MM.1S (cell line): ENCODE data around the gene ADAMTS17.

ENCODE experiments used
- DNase-seq: peaks from one replicate; pipeline ENCODE4 v3.0.0-alpha.2; 2015
- H2AFZ ChIP-seq: fragments of 300-600 bp; sonication (generic); 2 replicates; pipeline ENCODE4 v1.6.0; 2016; ENCODE audit warnings: antibody characterized with exemption, low read length
- H3F3A ChIP-seq: fragments of 300-600 bp; sonication (generic); 2 replicates; pipeline ENCODE4 v1.6.1; 2016; ENCODE audit warnings: mild to moderate bottlenecking, antibody characterized with exemption, low read length, moderate library complexity, mixed read lengths; ENCODE audit not compliant: insufficient read depth
- H3K27ac ChIP-seq: fragments of 300-600 bp; sonication (generic); 2 replicates; pipeline ENCODE4 v1.5.1; 2016; ENCODE audit warnings: mild to moderate bottlenecking, low read length
- H3K27me3 ChIP-seq: fragments of 300-600 bp; sonication (generic); replicated peaks from 2 replicates; pipeline ENCODE4 v1.6.0; 2016; ENCODE audit warnings: low read length; ENCODE audit not compliant: insufficient read depth
- H3K36me3 ChIP-seq: fragments of 300-600 bp; sonication (generic); replicated peaks from 2 replicates; pipeline ENCODE4 v1.6.1; 2016; ENCODE audit warnings: mild to moderate bottlenecking, low read length, mixed read lengths; ENCODE audit not compliant: insufficient read depth
- H3K4me1 ChIP-seq: fragments of 300-600 bp; sonication (generic); 2 replicates; pipeline ENCODE4 v1.6.1; 2016; ENCODE audit warnings: low read length, mixed read lengths
- H3K4me2 ChIP-seq: fragments of 300-600 bp; sonication (generic); 2 replicates; pipeline ENCODE4 v1.6.0; 2016; ENCODE audit warnings: low read depth, low read length
- H3K4me3 ChIP-seq: fragments of 300-600 bp; sonication (generic); 2 replicates; pipeline ENCODE4 v1.5.1; 2016; ENCODE audit warnings: low read length, mixed read lengths
- H3K79me2 ChIP-seq: fragments of 300-600 bp; sonication (generic); 2 replicates; pipeline ENCODE4 v1.6.1; 2016; ENCODE audit warnings: mixed run types, low read length, mixed read lengths
- H3K9ac ChIP-seq: fragments of 300-600 bp; sonication (generic); 2 replicates; pipeline ENCODE4 v1.6.1; 2016; ENCODE audit warnings: low read length, mixed read lengths
- H3K9me2 ChIP-seq: fragments of 300-600 bp; sonication (generic); replicated peaks from 2 replicates; pipeline ENCODE4 v1.6.1; 2016; ENCODE audit warnings: mild to moderate bottlenecking, low read length, mixed read lengths; ENCODE audit not compliant: insufficient read depth
- H3K9me3 ChIP-seq: fragments of 300-600 bp; sonication (generic); replicated peaks from 2 replicates; pipeline ENCODE4 v1.6.1; 2016; ENCODE audit warnings: mild to moderate bottlenecking, low read length, mixed read lengths; ENCODE audit not compliant: insufficient read depth
- H4K20me1 ChIP-seq: fragments of 300-600 bp; sonication (generic); 2 replicates; pipeline ENCODE4 v1.6.1; 2016; ENCODE audit warnings: mild to moderate bottlenecking, low read length, moderate library complexity, mixed read lengths; ENCODE audit not compliant: insufficient read depth
- CTCF ChIP-seq: fragments of 300-600 bp; sonication (generic); IDR thresholded peaks from 2 replicates; pipeline ENCODE4 v1.5.1; 2016; ENCODE audit warnings: antibody characterized with exemption, low read length, mixed read lengths
- EZH2 ChIP-seq: fragments of 300-600 bp; sonication (generic); optimal IDR thresholded peaks from 2 replicates; pipeline ENCODE3; 2017; ENCODE audit warnings: low read depth, mild to moderate bottlenecking, antibody characterized with exemption, low read length, mixed read lengths
- EZH2phosphoT487 ChIP-seq: fragments of 300-600 bp; sonication (generic); IDR thresholded peaks from 2 replicates; pipeline ENCODE4 v1.6.1; 2018; ENCODE audit warnings: antibody characterized with exemption, low read length

The ADAMTS17 gene

GRCh38 chr15:100310513-100311153, 31.1 kb downstream of the ADAMTS17 start:
- H3K79me2 ChIP-seq: no peaks in the 10 kb centered on the region

GRCh38 chr15:100310041-100310405, 31.8 kb downstream of the ADAMTS17 start:
- no peaks in the 10 kb centered on the region for H3K27me3 ChIP-seq
- no peak for DNase-seq
- no peak overlapping the region for H2AFZ ChIP-seq
- H3K27ac ChIP-seq: no peak overlapping the region
- no peaks in the 10 kb centered on the region for H3K9me3 ChIP-seq
- no peaks in the 10 kb centered on the region for H3K9me2 ChIP-seq
- H3F3A ChIP-seq: no peaks in the 10 kb centered on the region
- no peaks in the 10 kb centered on the region for H4K20me1 ChIP-seq
- no peaks in the 10 kb centered on the region for H3K79me2 ChIP-seq
- no peak overlapping the region for H3K9ac ChIP-seq
- H3K4me1 ChIP-seq: no peaks in the 10 kb centered on the region
- no peaks in the 10 kb centered on the region for H3K36me3 ChIP-seq
- H3K4me2 ChIP-seq: no peak overlapping the region
- no peak overlapping the region for H3K4me3 ChIP-seq
- TF ChIP-seq EZH2phosphoT487 (no peak), EZH2 (no peak), CTCF (no peak)

More at GRCh38 chr15:100310513-100311153, 31.1 kb downstream of the ADAMTS17 start:
- TF ChIP-seq CTCF: no peak
- TF ChIP-seq EZH2phosphoT487: no peak
- Histone ChIP-seq H3K4me2 (no peak overlapping the region), H3K9me3 (no peaks in the 10 kb centered on the region), H4K20me1 (no peaks in the 10 kb centered on the region), H3K9me2 (no peaks in the 10 kb centered on the region), H3K4me3 (no peak overlapping the region), H2AFZ (no peak overlapping the region), H3K27ac (no peak overlapping the region), H3K27me3 (no peaks in the 10 kb centered on the region), H3K9ac (no peak overlapping the region), H3K4me1 (no peaks in the 10 kb centered on the region), H3K36me3 (no peaks in the 10 kb centered on the region), H3F3A (no peaks in the 10 kb centered on the region)
- DNase-seq: no peak

- no peak overlapping the region for H3K27ac ChIP-seq
- H3K4me2 ChIP-seq: no peak overlapping the region
- no peaks in the 10 kb centered on the region for H3K9me3 ChIP-seq
- no peaks in the 10 kb centered on the region for H3K27me3 ChIP-seq
- H3K36me3 ChIP-seq: no peaks in the 10 kb centered on the region
- no peaks in the 10 kb centered on the region for H3K4me1 ChIP-seq
- H3F3A ChIP-seq: no peaks in the 10 kb centered on the region
- H3K4me3 ChIP-seq: no peak overlapping the region
- TF ChIP-seq EZH2: no peak
- no peak for TF ChIP-seq EZH2phosphoT487
- TF ChIP-seq CTCF: no peak
- H3K9ac ChIP-seq: no peak overlapping the region
- H3K79me2 ChIP-seq: no peaks in the 10 kb centered on the region
- DNase-seq: no peak
- no peaks in the 10 kb centered on the region for H3K9me2 ChIP-seq
- no peak overlapping the region for H2AFZ ChIP-seq
- H4K20me1 ChIP-seq: no peaks in the 10 kb centered on the region
Observed at GRCh38 chr15:100309109-100310040, 32.4 kb downstream of the ADAMTS17 start.
